Measurements from ENCODE around the gene TSPOAP1. TPM values are rescaled to one million over a fixed set of nuclear protein-coding genes. Genes with fewer than 3 reads are reported as not detected.
A peak's percentile ranks its signal among the peaks of the same experiment; 100 is the strongest.

The TSPOAP1 gene
- total RNA-seq, 2 donors from 2014 or later = 31.3 to 36.8 TPM

DNA sequence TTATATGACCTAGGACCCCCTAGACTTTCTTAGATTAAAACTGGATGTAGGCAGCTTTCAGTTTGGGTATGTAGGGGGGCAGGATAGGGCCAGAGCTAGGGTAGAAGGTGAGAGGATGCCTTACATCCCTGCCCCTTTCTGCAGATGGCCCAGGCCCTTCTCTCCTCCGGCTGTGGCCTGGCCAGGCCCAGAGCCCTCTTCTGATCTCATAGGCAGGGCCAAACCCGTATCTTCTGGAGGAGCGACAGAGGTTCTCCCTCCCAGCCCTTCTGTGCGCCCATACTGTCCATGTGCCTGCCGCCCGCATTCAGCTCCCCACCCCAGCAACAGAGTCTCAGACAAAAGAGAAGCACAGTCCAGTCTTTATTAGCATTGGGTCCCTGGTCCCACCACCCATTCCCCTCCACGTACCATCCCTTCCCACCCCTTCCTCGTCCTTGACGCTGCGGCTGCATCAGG, 2.0 kb upstream of the TSPOAP1 start:
- H3K36me3 Mint-ChIP-seq (ENCODE audit: low read depth) = no peaks in the 10 kb centered on the region
- no peaks in the 10 kb centered on the region for H3K9me3 Mint-ChIP-seq
- TF ChIP-seq, protein P1, sequence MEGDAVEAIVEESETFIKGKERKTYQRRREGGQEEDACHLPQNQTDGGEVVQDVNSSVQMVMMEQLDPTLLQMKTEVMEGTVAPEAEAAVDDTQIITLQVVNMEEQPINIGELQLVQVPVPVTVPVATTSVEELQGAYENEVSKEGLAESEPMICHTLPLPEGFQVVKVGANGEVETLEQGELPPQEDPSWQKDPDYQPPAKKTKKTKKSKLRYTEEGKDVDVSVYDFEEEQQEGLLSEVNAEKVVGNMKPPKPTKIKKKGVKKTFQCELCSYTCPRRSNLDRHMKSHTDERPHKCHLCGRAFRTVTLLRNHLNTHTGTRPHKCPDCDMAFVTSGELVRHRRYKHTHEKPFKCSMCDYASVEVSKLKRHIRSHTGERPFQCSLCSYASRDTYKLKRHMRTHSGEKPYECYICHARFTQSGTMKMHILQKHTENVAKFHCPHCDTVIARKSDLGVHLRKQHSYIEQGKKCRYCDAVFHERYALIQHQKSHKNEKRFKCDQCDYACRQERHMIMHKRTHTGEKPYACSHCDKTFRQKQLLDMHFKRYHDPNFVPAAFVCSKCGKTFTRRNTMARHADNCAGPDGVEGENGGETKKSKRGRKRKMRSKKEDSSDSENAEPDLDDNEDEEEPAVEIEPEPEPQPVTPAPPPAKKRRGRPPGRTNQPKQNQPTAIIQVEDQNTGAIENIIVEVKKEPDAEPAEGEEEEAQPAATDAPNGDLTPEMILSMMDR (conservative IDR thresholded peaks at IDR 0.05) = no peak
- H3K4me3 Mint-ChIP-seq = no peak overlapping the region
- Histone ChIP-seq H3K27me3 (ENCODE audit: control insufficient read depth, insufficient read depth, low read length, poor library complexity, severe bottlenecking) (no peaks in the 10 kb centered on the region), H3K4me1 (ENCODE audit: control insufficient read depth, insufficient read depth, low read length) (no peaks in the 10 kb centered on the region), H3K9me3 (ENCODE audit: control insufficient read depth, low read length) (no peaks in the 10 kb centered on the region), H3K27ac (ENCODE audit: low read depth, low read length) (no peak overlapping the region), H3K36me3 (ENCODE audit: control insufficient read depth, insufficient read depth, low read length) (no peaks in the 10 kb centered on the region), H3K4me3 (ENCODE audit: low read length) (no peak overlapping the region), H3K9ac (ENCODE audit: extremely low read depth, low read length, poor library complexity, severe bottlenecking) (no peak overlapping the region)
- 91 to 93% methylated on average over 6 to 10 of the region's 10 CpGs for WGBS, 2 experiments (ENCODE audit: insufficient coverage in 1 of 2, insufficient read length in 1 of 2)
- H3K4me1 Mint-ChIP-seq = peaks cover 5% of the 10 kb centered on the region
- H3K27me3 Mint-ChIP-seq (ENCODE audit: insufficient read depth) = peaks cover 22% of the 10 kb centered on the region
- H3K27ac Mint-ChIP-seq = no peak overlapping the region
- DNase-seq = no peak

DNA sequence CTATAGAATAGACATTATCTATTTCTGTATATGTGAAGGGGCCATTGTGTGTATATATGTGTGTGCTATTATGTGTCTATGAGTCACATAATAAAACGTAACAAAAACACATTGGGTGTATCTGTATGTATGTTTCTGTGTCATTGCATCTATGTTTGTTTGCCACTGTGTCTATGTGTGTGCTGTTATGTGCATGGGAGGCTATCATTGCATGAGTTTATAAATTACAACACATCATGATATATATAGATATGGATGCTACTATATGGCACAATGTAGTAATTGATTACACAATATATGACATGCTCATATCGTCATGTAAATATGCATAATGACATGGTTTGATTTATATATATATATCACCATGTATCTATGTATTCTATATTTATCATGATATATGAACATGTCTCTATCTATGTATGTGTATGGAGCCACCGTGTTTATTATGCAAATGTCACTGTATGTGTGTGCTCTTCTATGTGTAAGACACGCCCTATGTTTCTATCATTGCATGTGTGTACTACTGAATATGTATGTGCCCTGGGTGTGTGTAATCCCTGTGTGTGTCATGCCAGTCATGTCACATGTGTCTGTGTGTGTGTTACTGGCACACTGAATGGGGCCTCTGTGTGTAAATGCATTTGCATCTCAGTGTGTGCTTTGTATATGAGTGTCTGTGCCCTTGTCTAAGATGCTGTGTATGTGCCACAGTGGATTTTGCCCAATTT, 1.4 kb upstream of the TSPOAP1 start:
- no peak for DNase-seq
- no peaks in the 10 kb centered on the region for H3K9me3 Mint-ChIP-seq
- no peaks in the 10 kb centered on the region for H3K36me3 Mint-ChIP-seq (ENCODE audit: low read depth)
- H3K27ac ChIP-seq (ENCODE audit: low read depth, low read length) = no peak overlapping the region
- peaks cover 9% of the 10 kb centered on the region for H3K4me1 Mint-ChIP-seq
- H3K36me3 ChIP-seq (ENCODE audit: control insufficient read depth, insufficient read depth, low read length) = no peaks in the 10 kb centered on the region
- no peaks in the 10 kb centered on the region for H3K27me3 ChIP-seq (ENCODE audit: control insufficient read depth, insufficient read depth, low read length, poor library complexity, severe bottlenecking)
- WGBS, 2 experiments (ENCODE audit: insufficient coverage in 1 of 2, insufficient read length in 1 of 2) = 92 to 100% methylated on average over 2 to 3 of the region's 4 CpGs
- no peak overlapping the region for H3K4me3 ChIP-seq (ENCODE audit: low read length)
- H3K4me1 ChIP-seq (ENCODE audit: control insufficient read depth, insufficient read depth, low read length) = no peaks in the 10 kb centered on the region
- H3K27me3 Mint-ChIP-seq (ENCODE audit: insufficient read depth) = peaks cover 27% of the 10 kb centered on the region
- TF ChIP-seq, protein P1 (conservative IDR thresholded peaks at IDR 0.05) = no peak
- H3K4me3 Mint-ChIP-seq = no peak overlapping the region
- H3K9me3 ChIP-seq (ENCODE audit: control insufficient read depth, low read length) = no peaks in the 10 kb centered on the region
- H3K27ac Mint-ChIP-seq = no peak overlapping the region
- H3K9ac ChIP-seq (ENCODE audit: extremely low read depth, low read length, poor library complexity, severe bottlenecking) = no peak overlapping the region

DNA sequence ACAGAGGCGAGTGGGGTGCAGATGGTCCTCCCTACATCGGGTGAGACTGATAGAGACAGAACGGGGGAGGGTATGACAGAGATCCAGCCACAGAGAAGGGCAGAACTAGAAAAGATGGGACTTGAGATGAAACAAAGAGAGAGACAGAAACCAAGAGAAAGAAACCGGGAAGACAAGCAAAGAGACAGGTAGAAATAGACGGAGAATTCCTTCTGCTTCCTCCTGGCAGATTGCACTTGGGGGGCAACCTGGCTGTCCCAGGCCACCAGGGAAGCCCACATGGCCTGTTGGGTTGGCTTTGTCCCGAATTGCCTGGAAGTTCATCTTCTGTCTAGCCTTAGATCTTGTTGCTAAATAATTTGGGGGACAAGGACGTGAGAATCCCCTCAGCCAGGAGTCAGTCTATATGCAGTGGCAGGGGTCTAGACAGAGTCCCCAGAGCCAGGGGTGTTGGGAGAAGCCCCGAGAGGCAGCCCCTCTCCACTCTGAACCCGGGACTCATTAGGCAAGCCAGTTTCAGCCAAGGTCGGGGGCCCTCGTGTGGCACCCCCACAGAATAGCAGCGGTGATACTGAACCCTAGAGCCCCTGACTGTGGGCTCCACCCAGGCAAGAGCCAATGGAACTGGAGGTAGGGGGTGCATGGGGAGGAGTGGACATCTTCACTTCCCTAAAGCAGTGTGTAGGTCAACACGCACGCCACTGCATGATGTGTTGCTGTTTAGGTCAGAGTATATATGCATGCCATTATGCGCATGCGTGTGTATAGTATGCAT, 627 bp upstream of the TSPOAP1 start:
- Histone ChIP-seq H3K27ac (ENCODE audit: low read depth, low read length) (peak overlapping the region; percentile 66), H3K36me3 (ENCODE audit: control insufficient read depth, insufficient read depth, low read length) (no peaks in the 10 kb centered on the region), H3K9ac (ENCODE audit: extremely low read depth, low read length, poor library complexity, severe bottlenecking) (no peak overlapping the region), H3K4me1 (ENCODE audit: control insufficient read depth, insufficient read depth, low read length) (no peaks in the 10 kb centered on the region), H3K9me3 (ENCODE audit: control insufficient read depth, low read length) (no peaks in the 10 kb centered on the region), H3K4me3 (ENCODE audit: low read length) (no peak overlapping the region), H3K27me3 (ENCODE audit: control insufficient read depth, insufficient read depth, low read length, poor library complexity, severe bottlenecking) (no peaks in the 10 kb centered on the region)
- no peaks in the 10 kb centered on the region for H3K9me3 Mint-ChIP-seq
- no peak overlapping the region for H3K4me3 Mint-ChIP-seq
- peaks cover 27% of the 10 kb centered on the region for H3K27me3 Mint-ChIP-seq (ENCODE audit: insufficient read depth)
- no peaks in the 10 kb centered on the region for H3K36me3 Mint-ChIP-seq (ENCODE audit: low read depth)
- TF ChIP-seq, protein P1 (conservative IDR thresholded peaks at IDR 0.05) = peak; percentile 33
- H3K4me1 Mint-ChIP-seq = peaks cover 9% of the 10 kb centered on the region
- 73% methylated on average over 11 to 16 of the region's 16 CpGs for WGBS, 2 experiments (ENCODE audit: insufficient coverage in 1 of 2, insufficient read length in 1 of 2)
- no peak for DNase-seq
- H3K27ac Mint-ChIP-seq = no peak overlapping the region
